Vagina (tissue), 2 donors: ENCODE measurements around the gene EP300.

Source experiments
- CTCF ChIP-seq, 3 experiments: fragments of 450-650 bp in 2 of 3; fragments of 200-600 bp in 1 of 3; sonication (generic) in 1 of 3; IDR thresholded peaks; one replicate each; pipeline ENCODE4 v1.5.1; 2017 to 2019; ENCODE audit warnings: antibody characterized with exemption in 3 of 3, mild to moderate bottlenecking in 2 of 3, moderate library complexity in 2 of 3
- POLR2A ChIP-seq, 2 donors: fragments of 450-650 bp; IDR thresholded peaks; one replicate each; pipeline ENCODE4 v1.6.1; 2017; ENCODE audit warnings: antibody characterized with exemption in 2 of 2, mild to moderate bottlenecking in 2 of 2, moderate library complexity in 2 of 2
- POLR2AphosphoS5 ChIP-seq, 2 donors: sonication (generic); formaldehyde crosslinking; IDR thresholded peaks; one replicate each; pipeline ENCODE4 v1.9.0; 2017; ENCODE audit warnings: antibody characterized with exemption in 2 of 2, mild to moderate bottlenecking in 2 of 2, low read depth in 1 of 2; ENCODE audit not compliant: insufficient read depth in 1 of 2

GRCh38 chr22:41074061-41074460 is 18.3 kb upstream of the EP300 start:
- no peak for TF ChIP-seq POLR2AphosphoS5 (IDR thresholded peaks at IDR 0.05; ENCODE audit: insufficient read depth in 1 of 2, low read depth in 1 of 2)
- TF ChIP-seq CTCF (IDR thresholded peaks at IDR 0.05), result no peak
- TF ChIP-seq POLR2A (IDR thresholded peaks at IDR 0.05), result no peak
